ENCODE data around the gene WNT9A. TPM values are rescaled to one million over a fixed set of nuclear protein-coding genes. Genes with fewer than 3 reads are reported as not detected.
A peak's percentile ranks its signal among the peaks of the same experiment; 100 is the strongest.

The WNT9A gene
- total RNA-seq, 1 experiment from 2014 or later = 1.1 TPM

- Histone ChIP-seq H3K9me3 (replicated peaks) (0 out of 2 replicates have a peak, but pooled peaks cover 3% of the 10 kb centered on the region), H3K36me3 (no peaks in the 10 kb centered on the region), H3K4me1 (no peaks in the 10 kb centered on the region), H3K27ac (no peak overlapping the region), H3K4me3 (no peak overlapping the region), H3K27me3 (no peaks in the 10 kb centered on the region)
- no peak for DNase-seq
Observed at GRCh38 chr1:227961651-227962466, 14.1 kb upstream of the WNT9A start.

GRCh38 chr1:227959325-227959860 lies 11.7 kb upstream of the WNT9A start:
- Histone ChIP-seq H3K27me3 (no peaks in the 10 kb centered on the region), H3K27ac (no peak overlapping the region), H3K9me3 (replicated peaks) (peaks cover 12% of the 10 kb centered on the region), H3K4me1 (no peaks in the 10 kb centered on the region), H3K4me3 (no peak overlapping the region), H3K36me3 (no peaks in the 10 kb centered on the region)
- DNase-seq = no peak

- no peak for DNase-seq
- H3K9me3 ChIP-seq (replicated peaks) = peaks cover 12% of the 10 kb centered on the region
- H3K27ac ChIP-seq = no peak overlapping the region
- H3K4me1 ChIP-seq = peaks cover 6% of the 10 kb centered on the region; the same call in 1 of the 2 replicates
- H3K27me3 ChIP-seq = no peaks in the 10 kb centered on the region
- H3K36me3 ChIP-seq = no peaks in the 10 kb centered on the region
- no peak overlapping the region for H3K4me3 ChIP-seq
Observed at GRCh38 chr1:227958617-227959324, 11.0 kb upstream of the WNT9A start.

- no peaks in the 10 kb centered on the region for H3K27me3 ChIP-seq
- H3K36me3 ChIP-seq = no peaks in the 10 kb centered on the region
- H3K9me3 ChIP-seq (replicated peaks) = peaks cover 12% of the 10 kb centered on the region
- peaks cover 14% of the 10 kb centered on the region for H3K4me1 ChIP-seq
- H3K27ac ChIP-seq = no peak overlapping the region
- DNase-seq = no peak
- no peak overlapping the region for H3K4me3 ChIP-seq
Observed at GRCh38 chr1:227955808-227956207, 8.1 kb upstream of the WNT9A start.

- Histone ChIP-seq H3K36me3 (no peaks in the 10 kb centered on the region), H3K4me1 (peaks cover 14% of the 10 kb centered on the region), H3K9me3 (replicated peaks) (peaks cover 12% of the 10 kb centered on the region), H3K27ac (no peak overlapping the region; the same call in 1 of the 2 replicates), H3K4me3 (no peak overlapping the region), H3K27me3 (no peaks in the 10 kb centered on the region)
- no peak for DNase-seq
Observed at GRCh38 chr1:227954163-227954850, 6.6 kb upstream of the WNT9A start.

- Histone ChIP-seq H3K36me3 (no peaks in the 10 kb centered on the region), H3K27me3 (no peaks in the 10 kb centered on the region), H3K9me3 (replicated peaks) (peaks cover 11% of the 10 kb centered on the region), H3K4me3 (no peak overlapping the region; the same call in 1 of the 2 replicates), H3K27ac (peak overlapping the region; percentile 49; the same call in 1 of the 2 replicates), H3K4me1 (peaks cover 14% of the 10 kb centered on the region)
- no peak for DNase-seq
Observed at GRCh38 chr1:227953022-227953412, 5.3 kb upstream of the WNT9A start.

GRCh38 chr1:227952374-227953021 lies 4.8 kb upstream of the WNT9A start:
- no peaks in the 10 kb centered on the region for H3K36me3 ChIP-seq
- H3K9me3 ChIP-seq (replicated peaks) = peaks cover 8% of the 10 kb centered on the region
- DNase-seq = no peak

GRCh38 chr1:227951624-227952373 lies 4.1 kb upstream of the WNT9A start:
- Histone ChIP-seq H3K36me3 (no peaks in the 10 kb centered on the region), H3K27ac (no peak overlapping the region), H3K4me3 (no peak overlapping the region), H3K9me3 (replicated peaks) (peaks cover 8% of the 10 kb centered on the region), H3K27me3 (no peaks in the 10 kb centered on the region), H3K4me1 (peaks cover 14% of the 10 kb centered on the region)
- no peak for DNase-seq

More at GRCh38 chr1:227952374-227953021, 4.8 kb upstream of the WNT9A start:
- no peak overlapping the region for H3K27ac ChIP-seq
- H3K27me3 ChIP-seq = no peaks in the 10 kb centered on the region
- peaks cover 14% of the 10 kb centered on the region for H3K4me1 ChIP-seq
- H3K4me3 ChIP-seq = no peak overlapping the region

GRCh38 chr1:227950735-227951346 lies 3.1 kb upstream of the WNT9A start:
- peaks cover 19% of the 10 kb centered on the region for H3K4me1 ChIP-seq
- H3K4me3 ChIP-seq = no peak overlapping the region
- H3K9me3 ChIP-seq (replicated peaks) = peaks cover 8% of the 10 kb centered on the region
- no peaks in the 10 kb centered on the region for H3K36me3 ChIP-seq
- no peak overlapping the region for H3K27ac ChIP-seq
- H3K27me3 ChIP-seq = no peaks in the 10 kb centered on the region
- no peak for DNase-seq

- Histone ChIP-seq H3K4me3 (no peak overlapping the region), H3K27ac (no peak overlapping the region), H3K27me3 (no peaks in the 10 kb centered on the region), H3K9me3 (replicated peaks) (peaks cover under 1% of the 10 kb centered on the region), H3K36me3 (no peaks in the 10 kb centered on the region), H3K4me1 (peaks cover 26% of the 10 kb centered on the region)
- DNase-seq = no peak
Observed at GRCh38 chr1:227949954-227950734, 2.4 kb upstream of the WNT9A start.

GRCh38 chr1:227949341-227949921 lies 1.7 kb upstream of the WNT9A start:
- H3K9me3 ChIP-seq (replicated peaks) = no peaks in the 10 kb centered on the region
- no peaks in the 10 kb centered on the region for H3K27me3 ChIP-seq
- no peaks in the 10 kb centered on the region for H3K36me3 ChIP-seq
- DNase-seq = no peak
- peaks cover 31% of the 10 kb centered on the region for H3K4me1 ChIP-seq
- H3K4me3 ChIP-seq = no peak overlapping the region
- H3K27ac ChIP-seq = no peak overlapping the region

GRCh38 chr1:227948493-227949260 lies 945 bp upstream of the WNT9A start:
- Histone ChIP-seq H3K4me1 (peaks cover 25% of the 10 kb centered on the region), H3K27me3 (no peaks in the 10 kb centered on the region)
- no peak for DNase-seq

More at GRCh38 chr1:227948493-227949260, 945 bp upstream of the WNT9A start:
- Histone ChIP-seq H3K9me3 (replicated peaks) (no peaks in the 10 kb centered on the region), H3K27ac (peak overlapping the region; percentile 44; the same call in 1 of the 2 replicates), H3K36me3 (no peaks in the 10 kb centered on the region), H3K4me3 (peak overlapping the region; percentile 78)

Measured in SJCRH30 (cell line).